Neural cell (in vitro differentiated cells): Measurements from ENCODE around the gene MYRIP. TPM values are rescaled to one million over a fixed set of nuclear protein-coding genes. Genes with fewer than 3 reads are reported as not detected.

Experiments used
- H2AFZ ChIP-seq: fragments of 200-600, 300-800 bp; sonication (generic), shearing (Covaris generic); 2 replicates; pipeline ENCODE4 v1.6.0; 2014; ENCODE audit warnings: low read depth, mild to moderate bottlenecking, antibody characterized with exemption, low read length, moderate library complexity
- H3F3A ChIP-seq: fragments of 200-600 bp; shearing (Covaris generic); 2 replicates; pipeline ENCODE4 v1.6.1; 2016; ENCODE audit warnings: mild to moderate bottlenecking, moderate library complexity, mixed read lengths, antibody characterized with exemption, low read length; ENCODE audit not compliant: insufficient read depth, poor library complexity, severe bottlenecking
- H3K27ac ChIP-seq: fragments of 200-600, 300-800 bp; sonication (generic), shearing (Covaris generic); 2 replicates; pipeline ENCODE4 v1.5.1; 2014; ENCODE audit warnings: mild to moderate bottlenecking, low read length, moderate library complexity
- H3K27me3 ChIP-seq: fragments of 300-800, 200-600 bp; sonication (generic), shearing (Covaris generic); 2 replicates; pipeline ENCODE4 v1.6.0; 2014; ENCODE audit warnings: mild to moderate bottlenecking, low read depth, low read length, moderate library complexity; ENCODE audit not compliant: insufficient read depth
- H3K36me3 ChIP-seq: fragments of 300-800, 200-600 bp; sonication (generic), shearing (Covaris generic); 2 replicates; pipeline ENCODE4 v1.5.1; 2014; ENCODE audit warnings: mild to moderate bottlenecking, antibody characterized with exemption, low read length, moderate library complexity; ENCODE audit not compliant: insufficient read depth
- H3K4me2 ChIP-seq: fragments of 300-800, 200-600 bp; sonication (generic), shearing (Covaris generic); 2 replicates; pipeline ENCODE4 v1.6.0; 2014; ENCODE audit warnings: mild to moderate bottlenecking, low read length
- H3K4me3 ChIP-seq: fragments of 300-800, 200-600 bp; sonication (generic), shearing (Covaris generic); 2 replicates; pipeline ENCODE4 v1.5.1; 2014; ENCODE audit warnings: mild to moderate bottlenecking, low read length, moderate library complexity
- H3K79me2 ChIP-seq: fragments of 200-600 bp; shearing (Covaris generic); replicated peaks from 2 replicates; pipeline ENCODE4 v1.6.0; 2014; ENCODE audit warnings: mild to moderate bottlenecking, low read length, moderate library complexity; ENCODE audit not compliant: insufficient read depth
- H3K9ac ChIP-seq: fragments of 300-800, 200-600 bp; sonication (generic), shearing (Covaris generic); 2 replicates; pipeline ENCODE4 v1.6.1; 2016; ENCODE audit warnings: mild to moderate bottlenecking, low read length, mixed read lengths
- H3K9me2 ChIP-seq: fragments of 200-600 bp; shearing (Covaris generic); 2 replicates; pipeline ENCODE4 v1.6.1; 2016; ENCODE audit warnings: mild to moderate bottlenecking, low read length, mixed read lengths; ENCODE audit not compliant: insufficient read depth
- H3K9me3 ChIP-seq: fragments of 200-600, 300-800 bp; sonication (generic), shearing (Covaris generic); 2 replicates; pipeline ENCODE4 v1.6.1; 2016; ENCODE audit warnings: mild to moderate bottlenecking, mixed run types, low read length, moderate library complexity, mixed read lengths
- H4K20me1 ChIP-seq: fragments of 200-600 bp; shearing (Covaris generic); 2 replicates; pipeline ENCODE4 v1.6.1; 2016; ENCODE audit warnings: mild to moderate bottlenecking, mixed run types; ENCODE audit not compliant: insufficient read depth
- EP300 ChIP-seq: fragments of 450-650 bp; conservative IDR thresholded peaks from 2 replicates; pipeline ENCODE4 v1.6.1; 2014; ENCODE audit warnings: antibody characterized with exemption, mild to moderate bottlenecking, moderate library complexity; ENCODE audit not compliant: poor library complexity, severe bottlenecking
- EZH2 ChIP-seq: fragments of 200-600, 300-800 bp; shearing (Covaris generic), sonication (generic); IDR thresholded peaks from 2 replicates; pipeline ENCODE4 v1.6.1; 2014; ENCODE audit warnings: antibody characterized with exemption, low read length, borderline replicate concordance, mild to moderate bottlenecking; ENCODE audit not compliant: insufficient read depth, poor library complexity, severe bottlenecking
- MXI1 ChIP-seq: fragments of 450-650 bp; conservative IDR thresholded peaks from 2 replicates; pipeline ENCODE4 v1.6.1; 2014; ENCODE audit warnings: antibody characterized with exemption, mild to moderate bottlenecking; ENCODE audit not compliant: poor library complexity, severe bottlenecking
- POLR2AphosphoS5 ChIP-seq: IDR thresholded peaks from 2 replicates; pipeline ENCODE4 v1.6.1; 2012
- RAD21 ChIP-seq: fragments of 450-650 bp; conservative IDR thresholded peaks from 2 replicates; pipeline ENCODE4 v1.6.1; 2014; ENCODE audit warnings: antibody characterized with exemption, mild to moderate bottlenecking, moderate library complexity
- SMC3 ChIP-seq: fragments of 450-650 bp; conservative IDR thresholded peaks from 2 replicates; pipeline ENCODE4 v1.6.1; 2014; ENCODE audit warnings: antibody characterized with exemption, mild to moderate bottlenecking, moderate library complexity; ENCODE audit not compliant: poor library complexity
- TAF1 ChIP-seq: IDR thresholded peaks from 2 replicates; pipeline ENCODE4 v1.6.1; 2012; ENCODE audit warnings: low read depth
- polyA plus RNA-seq: library from polyadenylated mRNA; depleted of rRNA; stranded (reverse); fragments of >200 nt; gene quantifications from 2 replicates; pipeline ENCODE4 v1.2.3, GENCODE V29; 2014
- TF ChIP-seq, protein P1 (sequence below): IDR thresholded peaks from 2 replicates; pipeline ENCODE4 v1.6.1; 2012; ENCODE audit warnings: borderline replicate concordance
- TF ChIP-seq, protein P2 (sequence below): fragments of 450-650 bp; IDR thresholded peaks from 2 replicates; pipeline ENCODE4 v1.5.1; 2014; ENCODE audit warnings: antibody characterized with exemption, mild to moderate bottlenecking, moderate library complexity; ENCODE audit not compliant: poor library complexity, severe bottlenecking

MYRIP gene
- polyA plus RNA-seq, 1 donor from 2014 or later, result 0.76 TPM

DNA sequence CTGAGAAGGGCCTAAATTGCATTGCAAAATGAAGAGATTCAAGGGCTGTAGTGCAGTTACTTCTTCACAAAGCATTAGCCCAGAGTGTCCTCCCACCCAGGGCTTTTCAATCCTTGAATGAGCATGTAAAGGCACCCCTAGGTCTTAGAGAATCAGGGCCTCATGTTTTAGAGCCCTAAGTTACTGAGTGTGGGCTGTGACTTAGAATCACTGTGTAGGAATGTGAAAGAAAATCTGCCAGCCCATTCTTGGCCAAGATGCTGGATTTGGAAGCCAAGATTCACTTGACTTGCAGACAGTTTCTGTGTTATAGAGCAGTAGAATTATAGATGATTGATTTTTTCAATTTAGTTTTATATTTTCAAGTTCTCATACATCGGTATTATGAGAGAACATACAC is 153.2 kb downstream of the MYRIP start:
- Histone ChIP-seq H3K79me2 (no peaks in the 10 kb centered on the region), H3F3A (no peaks in the 10 kb centered on the region), H3K4me3 (no peak overlapping the region), H3K27me3 (no peaks in the 10 kb centered on the region), H3K9ac (no peak overlapping the region), H3K27ac (no peak overlapping the region), H2AFZ (no peak overlapping the region), H3K9me3 (no peaks in the 10 kb centered on the region), H4K20me1 (no peaks in the 10 kb centered on the region), H3K9me2 (no peaks in the 10 kb centered on the region), H3K36me3 (no peaks in the 10 kb centered on the region), H3K4me2 (no peak overlapping the region)
- TF ChIP-seq EZH2 (no peak), EP300 (no peak), TAF1 (no peak), MXI1 (no peak), SMC3 (no peak), POLR2AphosphoS5 (no peak), RAD21 (no peak)
- TF ChIP-seq, protein P1, sequence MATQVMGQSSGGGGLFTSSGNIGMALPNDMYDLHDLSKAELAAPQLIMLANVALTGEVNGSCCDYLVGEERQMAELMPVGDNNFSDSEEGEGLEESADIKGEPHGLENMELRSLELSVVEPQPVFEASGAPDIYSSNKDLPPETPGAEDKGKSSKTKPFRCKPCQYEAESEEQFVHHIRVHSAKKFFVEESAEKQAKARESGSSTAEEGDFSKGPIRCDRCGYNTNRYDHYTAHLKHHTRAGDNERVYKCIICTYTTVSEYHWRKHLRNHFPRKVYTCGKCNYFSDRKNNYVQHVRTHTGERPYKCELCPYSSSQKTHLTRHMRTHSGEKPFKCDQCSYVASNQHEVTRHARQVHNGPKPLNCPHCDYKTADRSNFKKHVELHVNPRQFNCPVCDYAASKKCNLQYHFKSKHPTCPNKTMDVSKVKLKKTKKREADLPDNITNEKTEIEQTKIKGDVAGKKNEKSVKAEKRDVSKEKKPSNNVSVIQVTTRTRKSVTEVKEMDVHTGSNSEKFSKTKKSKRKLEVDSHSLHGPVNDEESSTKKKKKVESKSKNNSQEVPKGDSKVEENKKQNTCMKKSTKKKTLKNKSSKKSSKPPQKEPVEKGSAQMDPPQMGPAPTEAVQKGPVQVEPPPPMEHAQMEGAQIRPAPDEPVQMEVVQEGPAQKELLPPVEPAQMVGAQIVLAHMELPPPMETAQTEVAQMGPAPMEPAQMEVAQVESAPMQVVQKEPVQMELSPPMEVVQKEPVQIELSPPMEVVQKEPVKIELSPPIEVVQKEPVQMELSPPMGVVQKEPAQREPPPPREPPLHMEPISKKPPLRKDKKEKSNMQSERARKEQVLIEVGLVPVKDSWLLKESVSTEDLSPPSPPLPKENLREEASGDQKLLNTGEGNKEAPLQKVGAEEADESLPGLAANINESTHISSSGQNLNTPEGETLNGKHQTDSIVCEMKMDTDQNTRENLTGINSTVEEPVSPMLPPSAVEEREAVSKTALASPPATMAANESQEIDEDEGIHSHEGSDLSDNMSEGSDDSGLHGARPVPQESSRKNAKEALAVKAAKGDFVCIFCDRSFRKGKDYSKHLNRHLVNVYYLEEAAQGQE, result no peak
- TF ChIP-seq, protein P2, sequence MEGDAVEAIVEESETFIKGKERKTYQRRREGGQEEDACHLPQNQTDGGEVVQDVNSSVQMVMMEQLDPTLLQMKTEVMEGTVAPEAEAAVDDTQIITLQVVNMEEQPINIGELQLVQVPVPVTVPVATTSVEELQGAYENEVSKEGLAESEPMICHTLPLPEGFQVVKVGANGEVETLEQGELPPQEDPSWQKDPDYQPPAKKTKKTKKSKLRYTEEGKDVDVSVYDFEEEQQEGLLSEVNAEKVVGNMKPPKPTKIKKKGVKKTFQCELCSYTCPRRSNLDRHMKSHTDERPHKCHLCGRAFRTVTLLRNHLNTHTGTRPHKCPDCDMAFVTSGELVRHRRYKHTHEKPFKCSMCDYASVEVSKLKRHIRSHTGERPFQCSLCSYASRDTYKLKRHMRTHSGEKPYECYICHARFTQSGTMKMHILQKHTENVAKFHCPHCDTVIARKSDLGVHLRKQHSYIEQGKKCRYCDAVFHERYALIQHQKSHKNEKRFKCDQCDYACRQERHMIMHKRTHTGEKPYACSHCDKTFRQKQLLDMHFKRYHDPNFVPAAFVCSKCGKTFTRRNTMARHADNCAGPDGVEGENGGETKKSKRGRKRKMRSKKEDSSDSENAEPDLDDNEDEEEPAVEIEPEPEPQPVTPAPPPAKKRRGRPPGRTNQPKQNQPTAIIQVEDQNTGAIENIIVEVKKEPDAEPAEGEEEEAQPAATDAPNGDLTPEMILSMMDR, result no peak

DNA sequence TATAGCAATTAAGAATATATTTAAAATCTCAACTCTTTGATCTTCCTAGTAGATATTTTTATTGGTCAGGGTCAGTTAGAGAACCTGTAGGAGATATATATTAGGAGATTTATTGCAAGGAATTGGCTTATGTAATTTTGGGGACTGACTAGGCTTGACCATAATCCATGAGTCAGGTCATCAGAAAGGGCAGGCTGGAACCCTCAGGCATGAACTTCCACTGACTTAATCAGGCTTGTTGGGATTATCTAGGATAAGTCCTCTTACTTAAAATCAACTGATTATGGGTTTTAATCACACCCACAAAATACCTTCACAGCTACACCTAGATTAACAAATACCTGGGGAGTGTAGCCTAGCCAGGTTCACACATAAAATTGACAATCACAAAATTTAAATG is 156.1 kb downstream of the MYRIP start:
- Histone ChIP-seq H3K79me2 (no peaks in the 10 kb centered on the region), H3K27ac (no peak overlapping the region), H3K4me3 (no peak overlapping the region), H2AFZ (no peak overlapping the region), H3K9me3 (no peaks in the 10 kb centered on the region), H3K27me3 (no peaks in the 10 kb centered on the region), H3K4me2 (no peak overlapping the region), H3K36me3 (no peaks in the 10 kb centered on the region), H3K9me2 (no peaks in the 10 kb centered on the region), H3K9ac (no peak overlapping the region), H4K20me1 (no peaks in the 10 kb centered on the region), H3F3A (no peaks in the 10 kb centered on the region)
- TF ChIP-seq, protein P1, result no peak
- TF ChIP-seq TAF1, result no peak
- TF ChIP-seq, protein P2, result no peak
- TF ChIP-seq MXI1, result no peak
- TF ChIP-seq RAD21, result no peak
